ENCODE results near the gene ABCC3. TPM values are rescaled to one million over a fixed set of nuclear protein-coding genes. Genes with fewer than 3 reads are reported as not detected.
"Not testable (repeated sequence)": the region's sequence is repeated elsewhere in the genome, so short reads cannot be mapped to it uniquely, and the experiment has no call there.

The ABCC3 gene
- total RNA-seq, 1 experiment from 2014 or later = 66.2 TPM

DNA sequence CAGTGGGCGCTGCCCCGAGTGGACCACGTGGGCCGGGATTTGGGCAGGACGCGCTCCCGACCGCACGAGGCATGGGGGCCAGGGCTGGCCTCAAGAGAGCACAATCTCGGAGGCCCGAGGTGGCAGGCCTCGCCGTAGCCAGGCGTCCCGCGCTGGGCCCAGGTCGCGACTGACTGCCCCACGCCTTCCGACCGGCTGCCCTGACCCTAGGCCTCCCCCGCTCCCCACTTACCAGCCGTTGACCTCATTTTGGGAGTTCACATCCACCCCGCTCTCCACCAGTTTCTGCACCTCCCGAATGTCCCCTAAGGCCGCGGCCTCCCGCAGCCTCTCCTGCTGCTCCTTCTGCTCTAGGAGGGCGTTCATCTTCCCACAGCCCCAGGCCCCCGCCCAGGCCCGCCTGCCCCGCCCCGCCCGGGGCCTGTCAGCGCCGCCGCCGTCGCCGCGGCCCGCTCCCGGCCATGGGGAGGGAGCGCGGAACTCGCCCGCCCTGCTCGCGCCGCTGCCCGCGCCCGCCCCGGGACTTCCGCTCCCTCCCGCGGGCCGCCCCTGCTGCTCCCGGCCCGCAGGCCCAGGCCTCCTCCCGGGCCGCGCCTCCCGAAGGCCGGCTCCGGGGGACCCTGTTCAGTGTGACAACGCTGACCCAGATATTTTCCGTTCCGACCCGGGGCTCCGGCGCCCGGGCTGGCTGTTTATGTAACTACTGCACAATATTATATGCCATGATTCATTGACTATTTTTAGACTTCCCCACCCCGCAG lies 72.8 kb downstream of the ABCC3 start, which contains the start of gene ANKRD40 (continued):
- TF ChIP-seq CBX3 (IDR thresholded peaks at IDR 0.05; ENCODE audit: low read depth) (peak; percentile 91; the same call in 1 of the 2 replicates), ZNF274 (IDR thresholded peaks at IDR 0.05; ENCODE audit: low read depth, low read length) (no peak)
- TF ChIP-seq, protein P1, sequence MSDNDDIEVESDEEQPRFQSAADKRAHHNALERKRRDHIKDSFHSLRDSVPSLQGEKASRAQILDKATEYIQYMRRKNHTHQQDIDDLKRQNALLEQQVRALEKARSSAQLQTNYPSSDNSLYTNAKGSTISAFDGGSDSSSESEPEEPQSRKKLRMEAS (IDR thresholded peaks at IDR 0.05) = peak; percentile 95

DNA sequence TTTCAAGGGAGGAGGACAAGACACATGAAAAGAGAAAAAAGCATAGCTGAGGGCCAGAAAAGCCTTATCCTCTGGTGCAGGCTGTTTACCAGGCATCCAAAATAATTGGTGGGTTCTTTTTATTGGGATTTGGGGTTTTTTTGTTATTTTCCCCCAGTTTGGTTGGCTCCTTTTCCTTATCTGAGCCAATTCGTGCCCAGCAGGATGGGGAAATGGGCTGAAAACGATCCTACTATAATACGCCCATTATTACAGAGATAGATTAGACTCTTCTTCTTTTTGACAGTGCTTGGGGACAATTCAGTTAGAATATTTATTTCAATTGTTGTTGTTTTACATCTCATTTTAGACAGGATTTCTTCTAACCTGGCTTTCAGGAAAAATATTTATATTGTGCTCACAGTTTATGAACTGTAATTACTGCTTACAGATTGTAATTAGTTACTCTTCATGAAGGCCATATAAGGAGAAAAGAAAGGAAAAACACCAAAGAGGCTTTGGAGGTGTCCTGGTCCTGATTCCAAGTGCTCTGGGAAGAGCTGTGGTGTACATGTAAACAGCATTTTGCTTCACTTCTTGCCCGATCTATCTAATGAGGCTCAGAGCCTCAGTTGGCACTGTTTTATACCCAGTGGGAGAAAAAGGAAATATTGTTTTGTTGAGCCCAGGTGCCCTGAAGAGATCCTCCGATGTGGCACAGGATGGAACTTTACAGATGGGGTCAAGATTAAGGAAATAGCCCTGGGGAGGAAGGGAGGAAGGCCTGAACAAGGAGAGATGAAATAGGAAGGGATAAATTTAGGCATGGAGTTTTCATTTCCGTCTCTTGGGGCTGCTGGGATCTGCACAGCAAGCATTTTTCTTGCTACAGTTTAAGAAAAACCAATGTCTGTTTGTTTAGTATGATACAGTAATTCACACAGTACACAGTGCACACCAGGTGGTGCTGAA lies 73.6 kb downstream of the ABCC3 start:
- peak overlapping the region; percentile 87 for H3K4me2 ChIP-seq (ENCODE audit: low read length)
- ChIA-PET RAD21 (ENCODE audit: low non-redundant PET in 1 of 2, low total read pairs in 2 of 2, uncharacterized antibody in 2 of 2, unreplicated experiment in 2 of 2) (no interaction called here), POLR2A (interaction anchor here (0.7 to 1.9 kb wide), 4 partner anchors 11 to 205 kb away, joined by 3 to 7 read pairs (median 4); partner anchors contain the start of gene LUC7L3), CTCF (interaction anchor here (0.6 to 0.8 kb wide), 3 partner anchors 15 to 311 kb away, joined by 3 read pairs; partner anchors contain the start of gene LRRC59)
- no peaks in the 10 kb centered on the region for H3K9me3 ChIP-seq (ENCODE audit: control insufficient read depth in 1 of 2, insufficient read depth in 1 of 2, low read depth in 1 of 2, low read length in 2 of 2)
- peaks cover 0 to 12% of the 10 kb centered on the region in 2 experiments; a peak in 1 of 4 replicates for H3K36me3 ChIP-seq (ENCODE audit: control insufficient read depth in 1 of 2, insufficient read depth in 2 of 2, low read length in 2 of 2)
- no peaks in the 10 kb centered on the region for H3K27me3 ChIP-seq (ENCODE audit: insufficient read depth, low read length)
- BruUV-seq (replicated peaks) = TSS peak; percentile 97
- no peaks in the 10 kb centered on the region for H3K9me2 ChIP-seq (ENCODE audit: insufficient read depth)
- peak overlapping the region; percentile 37 for H2AFZ ChIP-seq (ENCODE audit: low read depth, low read length, poor library complexity, severe bottlenecking)
- peaks cover 14 to 43% of the 10 kb centered on the region in 2 experiments for H3K4me1 ChIP-seq (ENCODE audit: control insufficient read depth in 1 of 2, insufficient read depth in 2 of 2, low read length in 2 of 2)
- H3K4me3 ChIP-seq (replicated peaks in 1 of 2; ENCODE audit: low read depth in 1 of 2, low read length in 2 of 2) = peak overlapping the region; percentile 76 to 79
- H3K9ac ChIP-seq (ENCODE audit: low read length) = peak overlapping the region; percentile 85
- H3K79me2 ChIP-seq (ENCODE audit: insufficient read depth, low read length) = peaks cover 54% of the 10 kb centered on the region
- no peaks in the 10 kb centered on the region for H4K20me1 ChIP-seq (ENCODE audit: insufficient read depth)
- intact Hi-C loops (cut with micrococcal nuclease) = loop anchor here (5.0 kb wide), 1 partner anchor 134 kb away; no protein-coding TSS in a partner anchor
- peak overlapping the region; percentile 96 for H3K27ac ChIP-seq (ENCODE audit: low read depth, low read length)
- peak; percentile 12 for ATAC-seq
- TF ChIP-seq SIN3A (IDR thresholded peaks at IDR 0.05; ENCODE audit: low read depth) (0 out of 2 replicates have a peak, but pooled peaks have one; percentile 50), JUND (IDR thresholded peaks at IDR 0.05) (0 out of 2 replicates have a peak, but pooled peaks have one; percentile 25), SRF (IDR thresholded peaks at IDR 0.05; ENCODE audit: low read depth) (peak; percentile 65; the same call in 1 of the 2 replicates), SP1 (IDR thresholded peaks at IDR 0.05; ENCODE audit: low read depth) (0 out of 2 replicates have a peak, but pooled peaks have one; percentile 17), EZH2 (IDR thresholded peaks at IDR 0.05) (no peak)
- DNase-seq (ENCODE audit: low read depth, low spot score) = no peak

DNA sequence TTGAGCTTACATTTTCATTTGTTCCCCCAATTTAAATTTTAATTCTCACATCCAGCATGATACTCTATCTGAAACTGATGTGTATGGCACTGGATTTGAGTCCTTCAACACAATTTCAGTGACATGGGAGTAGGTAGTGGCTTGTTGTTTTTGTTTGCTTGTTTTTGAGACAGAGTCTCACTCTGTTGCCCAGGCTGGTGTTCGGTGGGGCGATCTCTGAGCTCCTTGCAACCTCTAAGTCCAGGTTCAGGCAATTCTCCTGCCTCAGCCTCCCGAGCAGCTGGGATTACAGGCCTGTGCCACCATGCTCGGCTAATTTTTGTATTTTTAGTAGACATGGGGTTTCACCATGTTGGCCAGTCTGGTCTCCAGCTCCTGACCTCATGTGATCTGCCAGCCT lies 74.4 kb downstream of the ABCC3 start:
- ATAC-seq; DNase-seq (ENCODE audit: low read depth, low spot score); H4K20me1 ChIP-seq (ENCODE audit: insufficient read depth); H2AFZ ChIP-seq (ENCODE audit: low read depth, low read length, poor library complexity, severe bottlenecking); H3K9me3 ChIP-seq (ENCODE audit: control insufficient read depth in 1 of 2, insufficient read depth in 1 of 2, low read depth in 1 of 2, low read length in 2 of 2); H3K27me3 ChIP-seq (ENCODE audit: insufficient read depth, low read length); RAD21 ChIA-PET (ENCODE audit: low non-redundant PET in 1 of 2, low total read pairs in 2 of 2, uncharacterized antibody in 2 of 2, unreplicated experiment in 2 of 2); H3K36me3 ChIP-seq (ENCODE audit: control insufficient read depth in 1 of 2, insufficient read depth in 2 of 2, low read length in 2 of 2); BruUV-seq (replicated peaks); H3K9me2 ChIP-seq (ENCODE audit: insufficient read depth): not testable (repeated sequence)
- Histone ChIP-seq H3K4me1 (ENCODE audit: control insufficient read depth in 1 of 2, insufficient read depth in 2 of 2, low read length in 2 of 2) (peaks cover 14 to 43% of the 10 kb centered on the region in 2 experiments), H3K4me2 (ENCODE audit: low read length) (peak overlapping the region; percentile 87), H3K4me3 (replicated peaks in 1 of 2; ENCODE audit: low read depth in 1 of 2, low read length in 2 of 2) (peak overlapping the region; percentile 76 to 79), H3K27ac (ENCODE audit: low read depth, low read length) (peak overlapping the region; percentile 96), H3K79me2 (ENCODE audit: insufficient read depth, low read length) (peaks cover 47% of the 10 kb centered on the region), H3K9ac (ENCODE audit: low read length) (peak overlapping the region; percentile 85)
- POLR2A ChIA-PET = interaction anchor here (0.5 to 1.2 kb wide), 4 partner anchors 10 to 605 kb away, joined by 3 to 6 read pairs (median 3); partner anchors contain the start of gene LUC7L3
- CTCF ChIA-PET = interaction anchor here (0.7 to 0.8 kb wide), 2 partner anchors 241 to 312 kb away, joined by 3 read pairs; partner anchors contain the start of gene LRRC59
- intact Hi-C loops (cut with micrococcal nuclease) = loop anchor here (5.0 kb wide), 1 partner anchor 133 kb away; no protein-coding TSS in a partner anchor
